K562 (cell line): Measurements from ENCODE around the gene AJM1. TPM values are rescaled to one million over a fixed set of nuclear protein-coding genes. Genes with fewer than 3 reads are reported as not detected.

Experiments
- BACH1 ChIP-seq: fragments of 200-800 bp; sonication (Bioruptor generic); IDR thresholded peaks from 2 replicates; pipeline ENCODE4 v1.6.1; 2016; ENCODE audit warnings: missing genetic modification characterization, missing compliant biosample characterization
- EHMT2 ChIP-seq: fragments of 450-650 bp; IDR thresholded peaks from 2 replicates; pipeline ENCODE4 v1.6.1; 2018; ENCODE audit warnings: antibody characterized with exemption
- FOXP1 ChIP-seq: sonication (generic); formaldehyde crosslinking; IDR thresholded peaks from 2 replicates; pipeline ENCODE4 v1.8.0; 2022; ENCODE audit warnings: mild to moderate bottlenecking, missing genetic modification reagents
- HNRNPH1 ChIP-seq: fragments of 200-400 bp; formaldehyde crosslinking; optimal IDR thresholded peaks from 2 replicates; pipeline ENCODE3; 2017; ENCODE audit warnings: low read depth, mild to moderate bottlenecking, low read length, moderate library complexity
- MEF2D ChIP-seq: conservative IDR thresholded peaks from 2 replicates; pipeline ENCODE4 v1.6.1; 2016; ENCODE audit warnings: low read depth, missing genetic modification characterization, missing compliant biosample characterization
- POLR3G ChIP-seq: IDR thresholded peaks from 2 replicates; pipeline ENCODE4 v1.6.1; 2011; ENCODE audit not compliant: insufficient read length, insufficient replicate concordance; ENCODE audit errors: extremely low read depth
- RBM25 ChIP-seq: fragments of 200-400 bp; formaldehyde crosslinking; IDR thresholded peaks from 2 replicates; pipeline ENCODE4 v1.6.1; 2018; ENCODE audit warnings: low read length, low read depth, moderate library complexity; ENCODE audit not compliant: severe bottlenecking
- RBM34 ChIP-seq: fragments of 200-400 bp; formaldehyde crosslinking; IDR thresholded peaks from 2 replicates; pipeline ENCODE4 v1.6.1; 2018; ENCODE audit warnings: low read length, borderline replicate concordance; ENCODE audit not compliant: insufficient read depth
- RFX1 ChIP-seq: fragments of 450-650 bp; IDR thresholded peaks from 2 replicates; pipeline ENCODE4 v1.6.1; 2016; ENCODE audit warnings: mild to moderate bottlenecking, moderate library complexity
- SAFB ChIP-seq: fragments of 200-400 bp; formaldehyde crosslinking; IDR thresholded peaks from 2 replicates; pipeline ENCODE4 v1.6.1; 2017; ENCODE audit warnings: low read depth, low read length, borderline replicate concordance
- SFPQ ChIP-seq: fragments of 200-400 bp; formaldehyde crosslinking; IDR thresholded peaks from 2 replicates; pipeline ENCODE4 v1.6.1; 2017; ENCODE audit warnings: mild to moderate bottlenecking, low read depth, low read length, moderate library complexity
- SIN3B ChIP-seq: fragments of 450-650 bp; IDR thresholded peaks from 2 replicates; pipeline ENCODE4 v1.6.1; 2017; ENCODE audit warnings: low read depth, mild to moderate bottlenecking, moderate library complexity
- SUPT5H ChIP-seq: fragments of 450-650 bp; IDR thresholded peaks from 2 replicates; pipeline ENCODE4 v1.6.1; 2016
- TAF15 ChIP-seq: fragments of 200-400 bp; formaldehyde crosslinking; IDR thresholded peaks from 2 replicates; pipeline ENCODE4 v1.6.1; 2017; ENCODE audit warnings: mild to moderate bottlenecking, low read depth, low read length, moderate library complexity
- TAF9B ChIP-seq: fragments of 450-650 bp; IDR thresholded peaks from 2 replicates; pipeline ENCODE4 v1.6.1; 2018; ENCODE audit warnings: mild to moderate bottlenecking; ENCODE audit not compliant: partially characterized antibody
- ZFPM2 ChIP-seq: fragments of 250-450 bp; sonication (Bioruptor Pico); IDR thresholded peaks from 2 replicates; pipeline ENCODE4 v1.5.1; 2022; ENCODE audit warnings: mild to moderate bottlenecking
- ZKSCAN8 ChIP-seq: fragments of 200-800 bp; sonication (Bioruptor generic); IDR thresholded peaks from 2 replicates; pipeline ENCODE4 v1.6.1; 2016; ENCODE audit warnings: missing genetic modification characterization, missing compliant biosample characterization
- ZNF175 ChIP-seq: fragments of 200-800 bp; sonication (Bioruptor generic); IDR thresholded peaks from 2 replicates; pipeline ENCODE4 v1.6.1; 2016; ENCODE audit warnings: low read depth, mild to moderate bottlenecking, missing genetic modification characterization, missing compliant biosample characterization
- ZNF41 ChIP-seq: fragments of 250-450 bp; sonication (Bioruptor Pico); conservative IDR thresholded peaks from 2 replicates; pipeline ENCODE4 v1.4.0; 2020; ENCODE audit warnings: mild to moderate bottlenecking
- ZNF785 ChIP-seq: fragments of 250-450 bp; sonication (Bioruptor Pico); IDR thresholded peaks from 2 replicates; pipeline ENCODE4 v1.4.0; 2020; ENCODE audit warnings: mild to moderate bottlenecking
- ZZZ3 ChIP-seq: fragments of 450-650 bp; IDR thresholded peaks from 2 replicates; pipeline ENCODE4 v1.6.1; 2016; ENCODE audit warnings: antibody characterized with exemption, mild to moderate bottlenecking, moderate library complexity
- polyA plus RNA-seq, 8 experiments: library from polyadenylated mRNA; depleted of rRNA in 4 of 8; stranded (reverse) in 5 of 8; unstranded in 3 of 8; fragments of >200 nt; fragmentation: Nextera tagmentation in 2 of 8; fragmentation: Illumina TruSeq in 1 of 8; extraction: Ambion mirVana in 2 of 8; extraction: Trizol in 1 of 8; gene quantifications; 2 replicates each; pipeline versions ENCODE4 v1.2.1 to v1.2.3, GENCODE V29; 2011 to 2014; ENCODE audit warnings: inconsistent platforms in 1 of 8, missing spikeins in 1 of 8
- total RNA-seq, 7 experiments: library from RNA; depleted of rRNA in 6 of 7; stranded (reverse); fragments of >200 nt in 6 of 7; fragmentation: Illumina TruSeq in 2 of 7; extraction: Trizol in 2 of 7; gene quantifications; 2 replicates each; pipeline versions ENCODE4 v1.2.1 to v1.2.3, GENCODE V29; 2011 to 2021; ENCODE audit warnings: low replicate concordance in 1 of 7
- TF ChIP-seq, protein P1 (sequence below): sonication (generic); formaldehyde crosslinking; IDR thresholded peaks from 2 replicates; pipeline ENCODE4 v1.8.0; 2022; ENCODE audit warnings: mild to moderate bottlenecking, low read depth, missing genetic modification reagents
- TF ChIP-seq, protein P2 (sequence below): sonication (generic); formaldehyde crosslinking; IDR thresholded peaks from 2 replicates; pipeline ENCODE4 v1.8.0; 2022; ENCODE audit warnings: missing genetic modification reagents, mild to moderate bottlenecking, borderline replicate concordance
- TF ChIP-seq, protein P3 (sequence below): fragments of 250-450 bp; sonication (Bioruptor Pico); IDR thresholded peaks from 2 replicates; pipeline ENCODE4 v1.8.0; 2022; ENCODE audit warnings: inconsistent platforms

Gene AJM1
- total and polyA plus RNA-seq, 9 of the 15 experiments (the other 6 are each of a cell fraction or from before 2014, with no cell fraction given) = 0.01 to 3.7 (median 0.65) TPM; not detected in 1

GRCh38 chr9:136882109-136882946 is 40.0 kb downstream of the AJM1 start (continued):
- TF ChIP-seq, protein P1, sequence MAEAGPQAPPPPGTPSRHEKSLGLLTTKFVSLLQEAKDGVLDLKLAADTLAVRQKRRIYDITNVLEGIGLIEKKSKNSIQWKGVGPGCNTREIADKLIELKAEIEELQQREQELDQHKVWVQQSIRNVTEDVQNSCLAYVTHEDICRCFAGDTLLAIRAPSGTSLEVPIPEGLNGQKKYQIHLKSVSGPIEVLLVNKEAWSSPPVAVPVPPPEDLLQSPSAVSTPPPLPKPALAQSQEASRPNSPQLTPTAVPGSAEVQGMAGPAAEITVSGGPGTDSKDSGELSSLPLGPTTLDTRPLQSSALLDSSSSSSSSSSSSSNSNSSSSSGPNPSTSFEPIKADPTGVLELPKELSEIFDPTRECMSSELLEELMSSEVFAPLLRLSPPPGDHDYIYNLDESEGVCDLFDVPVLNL (CRISPR knock-in tag) = no peak
- TF ChIP-seq SFPQ (no peak), POLR3G (no peak), SIN3B (no peak), EHMT2 (no peak), ZZZ3 (no peak), TAF9B (no peak), SAFB (no peak), FOXP1 (CRISPR knock-in tag) (no peak), MEF2D (tag) (no peak), BACH1 (tag) (no peak), HNRNPH1 (no peak), ZNF41 (CRISPR knock-in tag) (no peak), ZKSCAN8 (CRISPR knock-in tag) (no peak), ZNF785 (CRISPR knock-in tag) (no peak), RFX1 (no peak), TAF15 (no peak), RBM34 (no peak), RBM25 (no peak), ZNF175 (no peak), ZFPM2 (CRISPR knock-in tag) (no peak), SUPT5H (no peak)
- TF ChIP-seq, protein P2, sequence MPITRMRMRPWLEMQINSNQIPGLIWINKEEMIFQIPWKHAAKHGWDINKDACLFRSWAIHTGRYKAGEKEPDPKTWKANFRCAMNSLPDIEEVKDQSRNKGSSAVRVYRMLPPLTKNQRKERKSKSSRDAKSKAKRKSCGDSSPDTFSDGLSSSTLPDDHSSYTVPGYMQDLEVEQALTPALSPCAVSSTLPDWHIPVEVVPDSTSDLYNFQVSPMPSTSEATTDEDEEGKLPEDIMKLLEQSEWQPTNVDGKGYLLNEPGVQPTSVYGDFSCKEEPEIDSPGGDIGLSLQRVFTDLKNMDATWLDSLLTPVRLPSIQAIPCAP = no peak
- TF ChIP-seq, protein P3, sequence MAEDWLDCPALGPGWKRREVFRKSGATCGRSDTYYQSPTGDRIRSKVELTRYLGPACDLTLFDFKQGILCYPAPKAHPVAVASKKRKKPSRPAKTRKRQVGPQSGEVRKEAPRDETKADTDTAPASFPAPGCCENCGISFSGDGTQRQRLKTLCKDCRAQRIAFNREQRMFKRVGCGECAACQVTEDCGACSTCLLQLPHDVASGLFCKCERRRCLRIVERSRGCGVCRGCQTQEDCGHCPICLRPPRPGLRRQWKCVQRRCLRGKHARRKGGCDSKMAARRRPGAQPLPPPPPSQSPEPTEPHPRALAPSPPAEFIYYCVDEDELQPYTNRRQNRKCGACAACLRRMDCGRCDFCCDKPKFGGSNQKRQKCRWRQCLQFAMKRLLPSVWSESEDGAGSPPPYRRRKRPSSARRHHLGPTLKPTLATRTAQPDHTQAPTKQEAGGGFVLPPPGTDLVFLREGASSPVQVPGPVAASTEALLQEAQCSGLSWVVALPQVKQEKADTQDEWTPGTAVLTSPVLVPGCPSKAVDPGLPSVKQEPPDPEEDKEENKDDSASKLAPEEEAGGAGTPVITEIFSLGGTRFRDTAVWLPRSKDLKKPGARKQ (CRISPR knock-in tag) = no peak
